ENCODE measurements around the gene CIAO1. TPM values are rescaled to one million over a fixed set of nuclear protein-coding genes. Genes with fewer than 3 reads are reported as not detected.

CIAO1 gene
- total and polyA plus RNA-seq, 2 of the 13 experiments (the other 11 are each of a cell fraction or from before 2014, with no cell fraction given), result 99.3 to 120 TPM

DNA sequence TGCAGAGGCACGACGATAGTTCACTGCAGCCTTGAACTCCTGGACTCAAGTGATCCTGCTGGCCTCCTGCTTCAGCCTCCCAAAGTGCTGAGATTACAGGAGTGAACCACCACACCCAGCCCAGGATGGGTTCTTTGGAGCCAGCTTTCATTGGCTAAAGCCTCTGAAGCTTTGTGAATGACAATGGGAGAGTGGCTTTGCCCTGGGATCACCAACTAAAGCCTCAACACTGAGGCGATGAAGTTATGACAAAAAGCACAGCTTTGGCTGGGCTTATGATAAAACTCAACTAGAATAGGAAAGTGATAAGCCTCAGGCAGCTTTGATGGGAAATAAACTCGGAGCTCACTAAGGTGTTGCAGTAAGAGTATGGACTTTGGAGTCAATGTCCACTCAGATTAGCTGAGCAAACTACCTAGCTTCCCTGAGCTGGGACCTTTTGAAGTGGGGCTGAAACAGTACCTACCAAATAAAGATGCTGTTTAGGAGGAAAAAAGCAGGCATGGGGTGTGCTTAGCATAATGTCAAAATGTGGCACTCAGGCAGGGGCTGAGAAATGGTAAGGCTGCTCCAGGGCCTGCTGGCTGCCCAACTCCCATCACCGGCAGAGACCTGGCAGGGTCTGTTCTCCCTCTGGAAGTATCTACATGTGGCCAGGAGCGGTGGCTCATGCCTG is 4.6 kb upstream of the CIAO1 start (continued):
- TF ChIP-seq ERF (CRISPR knock-in tag; IDR thresholded peaks at IDR 0.05) (no peak), HNF4A (CRISPR knock-in tag; IDR thresholded peaks at IDR 0.05) (peak; percentile 96), ZNF614 (CRISPR knock-in tag; IDR thresholded peaks at IDR 0.05; ENCODE audit: borderline replicate concordance) (peak; percentile 38; the same call in 1 of the 2 replicates), SP2 (CRISPR knock-in tag; IDR thresholded peaks at IDR 0.05) (no peak), MEIS2 (CRISPR knock-in tag; IDR thresholded peaks at IDR 0.05) (no peak), ZFP36L2 (CRISPR knock-in tag; IDR thresholded peaks at IDR 0.05) (no peak), IRX3 (CRISPR knock-in tag; IDR thresholded peaks at IDR 0.05; ENCODE audit: borderline replicate concordance, low read depth) (no peak), ZNF768 (CRISPR knock-in tag; IDR thresholded peaks at IDR 0.05) (no peak), ZNF34 (CRISPR knock-in tag; IDR thresholded peaks at IDR 0.05; ENCODE audit: borderline replicate concordance) (no peak), NFE2L2 (IDR thresholded peaks at IDR 0.05; ENCODE audit: low read length) (no peak), ZNF232 (CRISPR knock-in tag; IDR thresholded peaks at IDR 0.05; ENCODE audit: borderline replicate concordance) (0 out of 2 replicates have a peak, but pooled peaks have one; percentile 42), YEATS4 (CRISPR knock-in tag; IDR thresholded peaks at IDR 0.05; ENCODE audit: borderline replicate concordance) (peak; percentile 46; the same call in 1 of the 2 replicates), ZNF33A (CRISPR knock-in tag; IDR thresholded peaks at IDR 0.05; ENCODE audit: borderline replicate concordance) (no peak), GLI4 (CRISPR knock-in tag; IDR thresholded peaks at IDR 0.05; ENCODE audit: borderline replicate concordance) (no peak), ARID2 (CRISPR knock-in tag; IDR thresholded peaks at IDR 0.05; ENCODE audit: borderline replicate concordance) (no peak), GTF3A (CRISPR knock-in tag; conservative IDR thresholded peaks at IDR 0.05) (peak; percentile 79; the same call in 1 of the 2 replicates)
- TF ChIP-seq, protein P1, sequence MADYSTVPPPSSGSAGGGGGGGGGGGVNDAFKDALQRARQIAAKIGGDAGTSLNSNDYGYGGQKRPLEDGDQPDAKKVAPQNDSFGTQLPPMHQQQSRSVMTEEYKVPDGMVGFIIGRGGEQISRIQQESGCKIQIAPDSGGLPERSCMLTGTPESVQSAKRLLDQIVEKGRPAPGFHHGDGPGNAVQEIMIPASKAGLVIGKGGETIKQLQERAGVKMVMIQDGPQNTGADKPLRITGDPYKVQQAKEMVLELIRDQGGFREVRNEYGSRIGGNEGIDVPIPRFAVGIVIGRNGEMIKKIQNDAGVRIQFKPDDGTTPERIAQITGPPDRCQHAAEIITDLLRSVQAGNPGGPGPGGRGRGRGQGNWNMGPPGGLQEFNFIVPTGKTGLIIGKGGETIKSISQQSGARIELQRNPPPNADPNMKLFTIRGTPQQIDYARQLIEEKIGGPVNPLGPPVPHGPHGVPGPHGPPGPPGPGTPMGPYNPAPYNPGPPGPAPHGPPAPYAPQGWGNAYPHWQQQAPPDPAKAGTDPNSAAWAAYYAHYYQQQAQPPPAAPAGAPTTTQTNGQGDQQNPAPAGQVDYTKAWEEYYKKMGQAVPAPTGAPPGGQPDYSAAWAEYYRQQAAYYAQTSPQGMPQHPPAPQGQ (CRISPR knock-in tag; IDR thresholded peaks at IDR 0.05; ENCODE audit: borderline replicate concordance), result no peak
- TF ChIP-seq, protein P2, sequence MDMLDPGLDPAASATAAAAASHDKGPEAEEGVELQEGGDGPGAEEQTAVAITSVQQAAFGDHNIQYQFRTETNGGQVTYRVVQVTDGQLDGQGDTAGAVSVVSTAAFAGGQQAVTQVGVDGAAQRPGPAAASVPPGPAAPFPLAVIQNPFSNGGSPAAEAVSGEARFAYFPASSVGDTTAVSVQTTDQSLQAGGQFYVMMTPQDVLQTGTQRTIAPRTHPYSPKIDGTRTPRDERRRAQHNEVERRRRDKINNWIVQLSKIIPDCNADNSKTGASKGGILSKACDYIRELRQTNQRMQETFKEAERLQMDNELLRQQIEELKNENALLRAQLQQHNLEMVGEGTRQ (IDR thresholded peaks at IDR 0.05; ENCODE audit: low read depth, low read length), result no peak
- TF ChIP-seq, protein P2 (CRISPR knock-in tag; IDR thresholded peaks at IDR 0.05; ENCODE audit: borderline replicate concordance), result no peak
- TF ChIP-seq, protein P3, sequence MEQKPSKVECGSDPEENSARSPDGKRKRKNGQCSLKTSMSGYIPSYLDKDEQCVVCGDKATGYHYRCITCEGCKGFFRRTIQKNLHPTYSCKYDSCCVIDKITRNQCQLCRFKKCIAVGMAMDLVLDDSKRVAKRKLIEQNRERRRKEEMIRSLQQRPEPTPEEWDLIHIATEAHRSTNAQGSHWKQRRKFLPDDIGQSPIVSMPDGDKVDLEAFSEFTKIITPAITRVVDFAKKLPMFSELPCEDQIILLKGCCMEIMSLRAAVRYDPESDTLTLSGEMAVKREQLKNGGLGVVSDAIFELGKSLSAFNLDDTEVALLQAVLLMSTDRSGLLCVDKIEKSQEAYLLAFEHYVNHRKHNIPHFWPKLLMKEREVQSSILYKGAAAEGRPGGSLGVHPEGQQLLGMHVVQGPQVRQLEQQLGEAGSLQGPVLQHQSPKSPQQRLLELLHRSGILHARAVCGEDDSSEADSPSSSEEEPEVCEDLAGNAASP (CRISPR knock-in tag; IDR thresholded peaks at IDR 0.05; ENCODE audit: borderline replicate concordance), result no peak
- TF ChIP-seq, protein P4, sequence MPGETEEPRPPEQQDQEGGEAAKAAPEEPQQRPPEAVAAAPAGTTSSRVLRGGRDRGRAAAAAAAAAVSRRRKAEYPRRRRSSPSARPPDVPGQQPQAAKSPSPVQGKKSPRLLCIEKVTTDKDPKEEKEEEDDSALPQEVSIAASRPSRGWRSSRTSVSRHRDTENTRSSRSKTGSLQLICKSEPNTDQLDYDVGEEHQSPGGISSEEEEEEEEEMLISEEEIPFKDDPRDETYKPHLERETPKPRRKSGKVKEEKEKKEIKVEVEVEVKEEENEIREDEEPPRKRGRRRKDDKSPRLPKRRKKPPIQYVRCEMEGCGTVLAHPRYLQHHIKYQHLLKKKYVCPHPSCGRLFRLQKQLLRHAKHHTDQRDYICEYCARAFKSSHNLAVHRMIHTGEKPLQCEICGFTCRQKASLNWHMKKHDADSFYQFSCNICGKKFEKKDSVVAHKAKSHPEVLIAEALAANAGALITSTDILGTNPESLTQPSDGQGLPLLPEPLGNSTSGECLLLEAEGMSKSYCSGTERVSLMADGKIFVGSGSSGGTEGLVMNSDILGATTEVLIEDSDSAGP (CRISPR knock-in tag; IDR thresholded peaks at IDR 0.05; ENCODE audit: borderline replicate concordance), result peak; percentile 20; the same call in 1 of the 2 replicates

Data from HepG2 (cell line).